ENCODE measurements around the gene ZNF609. TPM values are rescaled to one million over a fixed set of nuclear protein-coding genes. Genes with fewer than 3 reads are reported as not detected.

Gene ZNF609
- total RNA-seq, 1 experiment from 2014 or later: 10.8 TPM

GRCh38 chr15:64542091-64542490 lies 81.7 kb downstream of the ZNF609 start:
- no peak for DNase-seq (ENCODE audit: low spot score)

- no peak for DNase-seq (ENCODE audit: low spot score)
Observed at GRCh38 chr15:64544450-64544849, 84.1 kb downstream of the ZNF609 start.

- no peak for DNase-seq (ENCODE audit: low spot score)
Observed at GRCh38 chr15:64547275-64547674, 86.9 kb downstream of the ZNF609 start.

- no peak for DNase-seq (ENCODE audit: low spot score)
Observed at GRCh38 chr15:64548235-64548634, 87.9 kb downstream of the ZNF609 start.

GRCh38 chr15:64549860-64550259 lies 89.5 kb downstream of the ZNF609 start:
- no peak for DNase-seq (ENCODE audit: low spot score)

GRCh38 chr15:64552281-64552948 lies 92.0 kb downstream of the ZNF609 start:
- DNase-seq (ENCODE audit: low spot score): no peak

GRCh38 chr15:64558460-64559179 lies 98.2 kb downstream of the ZNF609 start:
- no peak for DNase-seq (ENCODE audit: low spot score)

GRCh38 chr15:64559243-64559642 lies 98.9 kb downstream of the ZNF609 start:
- no peak for DNase-seq (ENCODE audit: low spot score)

GRCh38 chr15:64560501-64560900 lies 100.1 kb downstream of the ZNF609 start:
- DNase-seq (ENCODE audit: low spot score): no peak

GRCh38 chr15:64560998-64561397 lies 100.6 kb downstream of the ZNF609 start:
- DNase-seq (ENCODE audit: low spot score): no peak

GRCh38 chr15:64562003-64562640 lies 101.7 kb downstream of the ZNF609 start:
- DNase-seq (ENCODE audit: low spot score): no peak

- no peak for DNase-seq (ENCODE audit: low spot score)
Observed at GRCh38 chr15:64566102-64566501, 105.7 kb downstream of the ZNF609 start.

GRCh38 chr15:64566629-64567427 lies 106.5 kb downstream of the ZNF609 start:
- DNase-seq (ENCODE audit: low spot score): no peak

- DNase-seq (ENCODE audit: low spot score): no peak
Observed at GRCh38 chr15:64568765-64569164, 108.4 kb downstream of the ZNF609 start.

- no peak for DNase-seq (ENCODE audit: low spot score)
Observed at GRCh38 chr15:64571857-64572291, 111.5 kb downstream of the ZNF609 start.

- DNase-seq (ENCODE audit: low spot score): no peak
Observed at GRCh38 chr15:64572856-64573255, 112.5 kb downstream of the ZNF609 start.

GRCh38 chr15:64574301-64575017 lies 114.1 kb downstream of the ZNF609 start:
- DNase-seq (ENCODE audit: low spot score): no peak

GRCh38 chr15:64580696-64581407 lies 120.5 kb downstream of the ZNF609 start:
- DNase-seq (ENCODE audit: low spot score): no peak

GRCh38 chr15:64581408-64581761 lies 121.0 kb downstream of the ZNF609 start:
- DNase-seq (ENCODE audit: low spot score): no peak

- DNase-seq (ENCODE audit: low spot score): no peak
Observed at GRCh38 chr15:64582202-64582601, 121.8 kb downstream of the ZNF609 start.

GRCh38 chr15:64583519-64583918 lies 123.1 kb downstream of the ZNF609 start:
- DNase-seq (ENCODE audit: low spot score): no peak
